GM18511 (cell line): ENCODE measurements around the gene CTIF.
A peak's percentile ranks its signal among the peaks of the same experiment; 100 is the strongest.
"Not testable (repeated sequence)": the region's sequence is repeated elsewhere in the genome, so short reads cannot be mapped to it uniquely, and the experiment has no call there.

ENCODE experiments used
- ATAC-seq: cut with Tn5 transposase; IDR thresholded peaks from one replicate; pipeline ENCODE4 v1.9.1; 2021; ENCODE audit warnings: mild to moderate bottlenecking, moderate library complexity; ENCODE audit not compliant: unreplicated experiment

The CTIF gene

GRCh38 chr18:48809365-48809764 is 270.5 kb downstream of the CTIF start:
- ATAC-seq = no peak

- no peak for ATAC-seq
These were observed 272.0 kb downstream of the CTIF start for GRCh38 chr18:48810805-48811204.

GRCh38 chr18:48811401-48811800 is 272.6 kb downstream of the CTIF start:
- peak; percentile 42 for ATAC-seq

DNA sequence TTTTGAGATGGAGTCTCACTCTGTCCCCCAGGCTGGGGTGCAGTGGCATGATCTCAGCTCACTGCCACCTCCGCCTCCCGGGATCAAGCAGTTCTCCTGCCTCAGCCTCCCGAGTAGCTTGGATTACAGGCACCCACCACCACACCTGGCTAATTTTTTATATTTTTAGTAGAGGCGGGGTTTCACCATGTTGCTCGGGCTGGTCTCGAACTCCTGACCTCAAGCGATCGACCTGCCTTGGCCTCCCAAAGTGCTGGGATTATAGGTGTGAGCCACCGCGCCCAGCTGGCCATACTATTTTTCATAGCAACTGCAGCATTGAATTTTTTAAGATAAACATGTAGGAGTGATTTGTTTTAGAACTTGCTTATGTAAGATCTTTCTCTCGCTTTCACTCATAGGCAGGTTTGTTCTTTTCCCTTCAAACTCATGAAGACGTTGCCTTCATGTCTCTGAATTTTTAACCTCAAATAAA is 273.2 kb downstream of the CTIF start:
- not testable (repeated sequence) for ATAC-seq

DNA sequence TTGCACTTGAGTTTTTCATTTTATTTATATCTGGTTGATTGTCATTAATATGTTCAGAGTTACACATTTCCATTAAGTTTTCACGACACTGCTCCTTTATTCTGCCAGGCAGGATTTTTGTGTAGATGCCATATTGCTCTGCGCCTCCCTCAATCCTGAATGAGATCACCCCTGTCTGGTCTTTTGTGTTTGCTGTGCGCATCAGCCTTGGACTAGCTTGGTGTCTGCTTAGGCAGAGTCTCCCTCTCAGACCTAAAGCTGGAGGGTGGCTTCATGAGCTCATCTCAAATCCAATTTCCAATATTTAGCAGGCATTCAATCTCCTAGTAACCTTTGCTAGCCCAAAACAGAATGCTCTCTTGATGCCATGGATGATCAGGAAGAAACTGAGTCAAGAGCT is 274.5 kb downstream of the CTIF start:
- no peak for ATAC-seq

DNA sequence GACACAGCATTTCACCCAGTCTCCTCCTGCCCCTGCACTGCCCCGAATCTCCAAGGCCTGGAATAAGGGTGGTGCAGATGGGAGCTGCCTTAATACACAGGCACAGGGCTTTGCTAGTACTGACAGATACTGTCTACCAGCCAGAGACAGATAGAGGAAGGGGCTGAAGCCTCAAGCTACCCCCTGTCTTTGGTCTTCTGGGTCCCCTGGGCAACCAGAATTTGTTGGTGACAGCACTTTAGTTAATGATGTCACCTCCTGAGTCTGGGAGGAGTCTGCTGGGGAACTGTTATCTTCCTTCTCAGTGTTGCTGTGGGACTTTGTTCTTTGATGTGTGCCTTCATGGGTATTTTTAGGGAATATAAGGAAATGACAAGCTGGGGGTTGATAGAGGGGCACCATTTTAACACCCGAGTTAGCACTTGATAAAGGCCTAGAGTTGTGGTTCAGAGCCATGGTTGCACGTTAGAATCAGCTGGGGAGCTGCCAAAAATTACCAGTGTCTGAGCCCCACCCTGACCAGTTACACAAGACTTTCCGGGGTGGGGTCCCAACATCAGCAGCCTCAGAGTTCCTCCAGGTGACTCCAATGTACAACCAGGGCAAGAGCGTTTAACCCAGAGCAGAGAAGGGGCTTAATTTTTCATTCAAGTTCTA is 275.1 kb downstream of the CTIF start:
- no peak for ATAC-seq

- no peak for ATAC-seq
These were observed 275.8 kb downstream of the CTIF start for GRCh38 chr18:48814490-48815178.

DNA sequence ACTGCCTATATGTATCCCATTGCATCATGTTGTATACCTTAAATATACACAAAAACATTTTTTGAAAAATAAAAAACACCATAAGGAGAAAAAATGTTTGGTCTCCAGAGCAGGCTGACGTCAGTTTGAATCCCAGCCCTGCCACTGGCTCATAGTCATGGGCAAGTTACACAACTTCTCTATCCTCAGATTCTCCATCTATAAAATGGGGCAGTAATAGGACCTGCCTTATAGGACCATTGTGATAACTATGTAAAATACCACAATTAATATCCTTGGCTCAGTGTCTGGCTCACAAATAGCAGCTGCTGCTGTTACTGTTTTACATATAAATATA is 276.3 kb downstream of the CTIF start:
- no peak for ATAC-seq

GRCh38 chr18:48815581-48816324 is 276.9 kb downstream of the CTIF start:
- no peak for ATAC-seq

DNA sequence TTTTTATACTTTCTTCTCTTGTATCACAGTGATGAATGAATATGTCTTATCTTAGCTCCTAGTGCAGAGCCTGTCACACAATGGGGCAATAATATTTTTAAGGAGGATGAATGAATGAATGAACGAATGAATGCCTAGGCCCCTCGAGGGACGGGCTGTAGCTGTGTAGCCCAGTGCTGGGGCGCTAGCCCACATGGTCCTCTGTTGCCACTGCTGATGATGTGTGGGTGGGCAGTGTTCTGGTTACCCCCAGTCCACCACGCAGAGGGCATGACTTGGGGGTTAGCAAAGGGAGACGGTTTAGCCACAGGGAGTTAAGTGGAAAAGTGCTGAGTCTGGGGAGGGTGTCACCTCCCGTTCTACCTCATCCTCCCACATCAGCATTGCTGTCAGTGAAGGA is 277.7 kb downstream of the CTIF start:
- no peak for ATAC-seq

- ATAC-seq = no peak
These were observed 278.2 kb downstream of the CTIF start for GRCh38 chr18:48817021-48817461.

GRCh38 chr18:48818329-48819254 is 279.8 kb downstream of the CTIF start:
- no peak for ATAC-seq

- no peak for ATAC-seq
These were observed 280.4 kb downstream of the CTIF start for GRCh38 chr18:48819276-48819675.

DNA sequence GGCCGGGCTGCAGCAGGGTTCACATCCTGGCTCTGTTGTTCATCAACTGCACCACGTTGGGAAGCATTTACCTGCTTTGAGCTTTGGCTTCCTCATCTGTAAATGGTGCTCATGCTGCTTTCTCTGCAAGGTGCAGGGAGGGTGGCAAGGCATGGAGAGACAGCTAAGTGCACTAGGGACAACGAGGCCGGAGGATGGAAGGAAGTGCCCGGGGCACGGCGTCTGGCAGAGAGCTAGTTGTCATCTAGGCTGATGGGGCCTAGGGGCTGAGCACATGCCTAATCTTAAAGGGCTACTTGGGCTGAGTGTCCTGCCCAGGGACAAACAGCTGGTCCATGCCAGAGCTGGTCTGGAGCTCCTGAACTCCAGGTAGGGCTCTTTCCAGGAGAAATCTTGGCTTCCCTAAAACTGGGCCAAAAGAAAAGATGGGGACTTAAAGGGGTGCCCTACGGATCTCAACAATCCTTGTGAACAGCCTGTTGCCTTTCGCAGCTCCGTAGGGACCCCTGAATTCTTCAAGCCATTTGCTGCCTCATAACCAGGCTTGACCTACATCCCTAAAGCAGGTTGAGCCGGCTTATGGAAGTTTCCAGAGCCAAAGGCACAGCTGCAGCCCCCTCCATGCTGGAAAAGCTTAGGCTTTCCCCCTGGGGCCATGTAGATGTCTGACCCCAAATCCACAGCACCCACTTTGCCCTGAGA is 281.1 kb downstream of the CTIF start:
- ATAC-seq = no peak

DNA sequence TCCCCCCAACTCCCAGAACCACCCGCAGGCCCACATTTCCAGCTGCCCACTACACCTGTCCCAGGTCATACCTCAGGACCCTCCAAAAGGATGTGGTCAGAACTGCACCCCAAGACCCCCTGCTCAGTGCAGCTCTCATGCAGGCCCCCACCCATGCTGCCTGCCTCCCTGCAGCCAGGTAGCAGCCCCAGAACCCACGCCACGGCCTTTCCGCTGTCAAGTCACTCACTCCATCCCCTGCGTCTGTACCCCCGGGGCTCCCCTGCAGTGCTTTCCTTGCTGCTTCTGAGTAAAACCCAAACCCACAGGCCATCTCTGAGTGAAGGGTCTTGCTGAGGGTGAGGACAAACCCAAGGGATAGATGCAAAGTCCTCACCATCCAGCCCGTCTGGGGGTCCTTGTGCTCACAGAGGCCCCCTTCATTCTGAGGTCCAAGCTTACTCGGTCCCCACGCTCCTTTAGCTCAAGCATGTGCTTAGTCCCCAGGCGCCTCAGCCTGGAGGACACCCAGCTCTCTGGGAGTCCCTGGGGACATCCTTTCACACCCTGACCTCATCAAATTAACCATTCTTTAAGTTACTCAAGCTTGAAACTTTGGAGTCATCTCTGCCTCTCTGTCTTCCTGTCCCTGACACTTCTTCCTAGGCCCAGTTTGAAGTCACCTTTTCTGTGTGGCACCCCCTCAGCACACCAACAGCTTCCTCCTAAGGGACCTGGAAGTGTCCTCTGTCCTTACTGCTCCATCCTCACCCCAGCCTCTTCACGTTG is 281.8 kb downstream of the CTIF start:
- ATAC-seq = peak; percentile 96

- peak; percentile 21 for ATAC-seq
These were observed 282.4 kb downstream of the CTIF start for GRCh38 chr18:48821251-48821590.

DNA sequence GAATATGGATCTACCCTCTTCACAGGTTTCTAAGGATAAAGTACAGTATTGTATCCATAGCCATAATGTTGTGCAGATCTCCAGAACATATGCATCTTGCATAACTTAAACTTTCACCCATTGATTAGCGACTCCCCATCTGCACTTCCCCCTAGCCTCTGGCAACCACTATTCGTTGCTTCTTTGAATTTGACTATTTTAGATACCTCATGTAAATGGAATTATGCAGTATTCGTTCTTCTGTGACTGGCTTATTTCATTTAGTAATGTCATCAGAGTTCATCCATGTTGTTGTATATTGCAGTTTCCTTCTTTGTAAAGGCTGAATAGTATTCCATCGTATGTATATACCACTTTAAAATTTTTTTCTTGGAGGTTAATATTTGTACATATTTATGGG is 283.0 kb downstream of the CTIF start:
- no peak for ATAC-seq

DNA sequence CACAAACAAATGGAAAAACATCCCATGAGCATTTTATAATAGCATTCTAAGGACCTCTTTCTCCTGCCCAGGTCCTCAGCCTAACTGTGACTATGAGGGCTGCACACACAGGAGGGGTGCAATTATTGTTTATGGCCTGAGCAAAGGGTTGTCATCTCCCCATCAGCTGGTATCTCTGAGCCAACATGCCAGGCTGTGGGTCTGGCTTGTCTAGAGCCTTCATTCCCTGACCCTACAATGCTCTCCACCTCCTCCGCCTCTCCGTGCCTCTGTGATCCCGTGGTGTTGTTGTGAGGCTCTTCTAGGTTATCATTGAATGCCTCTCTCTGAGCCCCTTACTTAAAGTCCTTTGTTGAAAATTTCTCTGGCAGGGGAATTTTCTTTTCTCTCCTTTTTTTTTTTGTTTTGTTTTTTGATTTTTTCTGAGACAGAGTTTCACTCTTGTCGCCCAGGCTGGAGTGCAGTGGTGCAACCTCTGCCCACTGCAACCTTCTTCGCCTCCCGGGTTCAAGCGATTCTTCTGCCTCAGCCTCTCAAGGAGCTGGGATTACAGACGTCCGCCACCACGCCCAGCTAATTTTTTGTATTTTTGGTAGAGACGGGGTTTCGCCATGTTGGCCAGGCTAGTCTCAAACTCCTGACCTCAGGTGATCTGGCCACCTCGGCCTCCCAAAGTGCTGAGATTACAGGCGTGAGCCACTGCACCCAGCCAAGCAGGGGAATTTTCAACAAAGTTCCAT is 285.6 kb downstream of the CTIF start:
- no peak for ATAC-seq
